Stimulated activated CD4-positive, alpha-beta T cell treated with anti-CD3 and anti-CD28 coated beads, TNF-alpha, amount 100 ng/mL, for 1 hour (primary cell): ENCODE data around the gene LGR4.

ENCODE experiments used
- DNase-seq, 3 donors: peaks; one replicate each; pipeline ENCODE4 v3.0.0-alpha.2; 2020; ENCODE audit warnings: low read depth in 3 of 3, low spot score in 1 of 3

LGR4 gene

GRCh38 chr11:27429761-27430393 is 42.7 kb downstream of the LGR4 start:
- no peak for DNase-seq

- DNase-seq, result no peak
Observed at GRCh38 chr11:27427183-27427980, 45.2 kb downstream of the LGR4 start.

GRCh38 chr11:27425814-27426213 is 46.8 kb downstream of the LGR4 start:
- no peak for DNase-seq

- no peak for DNase-seq
Observed at GRCh38 chr11:27423125-27423524, 49.5 kb downstream of the LGR4 start.

DNA sequence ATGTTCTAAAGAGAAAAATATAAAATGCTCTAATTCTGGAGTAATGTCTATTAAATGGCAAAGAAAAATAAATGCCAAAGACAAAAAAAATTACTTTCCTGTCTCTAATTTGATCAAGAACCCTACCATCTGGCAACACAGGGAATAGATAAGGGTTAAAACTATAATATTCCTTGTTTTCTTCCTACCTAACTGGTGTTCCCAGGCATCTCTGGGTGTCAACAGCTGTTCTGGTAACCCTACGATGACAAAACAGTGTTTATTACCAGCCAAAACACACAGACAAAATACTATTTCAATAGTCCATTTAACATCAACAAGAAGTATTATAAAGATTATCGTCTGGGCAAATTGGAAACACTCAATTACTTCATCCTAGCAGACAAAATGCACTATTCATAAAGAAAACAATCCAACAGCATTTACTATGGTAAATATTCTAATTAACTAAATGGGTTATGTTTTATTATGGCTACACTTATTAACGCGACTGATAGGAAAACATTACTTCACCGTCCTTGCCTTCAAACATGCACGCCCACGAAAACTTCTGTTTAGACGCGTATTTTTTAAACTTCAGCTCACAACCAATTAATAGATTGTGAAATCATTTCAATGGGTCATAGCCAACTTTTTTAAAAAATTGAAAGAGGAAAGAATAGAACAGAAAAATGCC is 50.6 kb downstream of the LGR4 start:
- no peak for DNase-seq

DNA sequence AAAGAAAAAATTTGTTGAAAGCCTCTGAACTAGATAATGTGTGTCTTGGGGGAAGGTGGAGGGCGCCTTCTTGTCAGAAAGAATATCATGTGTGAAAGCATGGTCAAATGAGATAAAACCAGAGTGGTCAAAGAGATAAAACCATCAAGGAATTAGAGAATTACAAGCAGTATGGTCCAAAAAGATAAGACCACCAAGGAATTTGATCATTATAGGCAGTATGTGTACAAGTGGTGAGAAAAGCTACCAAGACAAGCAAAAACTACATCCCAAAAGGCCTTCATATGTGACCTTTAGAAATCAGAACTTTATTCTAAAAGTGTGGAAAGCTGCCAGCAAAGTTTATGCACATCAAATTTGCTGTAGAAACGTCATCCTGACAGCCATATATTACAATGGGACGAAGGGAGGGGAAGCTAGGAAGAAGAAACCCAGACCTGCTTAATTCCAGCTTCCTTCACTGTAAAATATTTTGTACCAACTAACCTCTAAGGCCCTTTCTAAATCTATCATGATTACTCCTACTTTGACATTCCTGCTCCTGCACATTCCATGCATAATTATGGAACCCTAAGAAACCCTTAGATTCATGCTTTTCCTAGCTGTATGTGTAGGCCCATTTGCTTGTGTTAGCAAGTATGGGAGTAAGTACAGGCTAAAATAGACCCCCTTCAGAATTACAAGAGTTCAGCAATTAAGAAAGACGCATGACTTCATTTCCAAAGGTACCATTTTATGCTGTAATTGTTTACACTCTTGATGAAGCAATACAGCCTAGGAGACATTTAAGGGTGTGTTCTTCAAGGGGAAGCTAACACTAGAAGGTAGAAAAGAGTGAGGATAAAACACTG is 51.6 kb downstream of the LGR4 start:
- no peak for DNase-seq

- no peak for DNase-seq
Observed at GRCh38 chr11:27420217-27420616, 52.4 kb downstream of the LGR4 start.

DNA sequence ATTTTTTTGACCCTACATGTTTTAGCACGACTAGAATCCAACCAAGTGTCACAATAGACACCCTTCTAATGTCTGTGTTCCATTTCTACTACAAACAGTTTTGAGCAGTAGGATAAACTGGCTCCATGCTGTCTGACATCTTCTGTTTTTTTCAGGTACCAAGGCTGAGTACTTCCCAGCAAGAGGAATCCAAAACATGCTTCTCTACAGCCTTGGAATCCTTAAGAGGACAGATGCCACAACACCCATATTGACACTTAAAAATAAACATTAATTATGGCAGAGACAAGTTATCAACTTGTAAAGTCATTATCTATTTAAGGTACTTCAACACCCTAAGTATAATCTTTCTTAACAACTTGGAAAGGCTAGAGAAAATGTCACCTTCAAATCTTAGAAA is 54.2 kb downstream of the LGR4 start:
- no peak for DNase-seq

GRCh38 chr11:27416568-27417176 is 55.9 kb downstream of the LGR4 start:
- no peak for DNase-seq

DNA sequence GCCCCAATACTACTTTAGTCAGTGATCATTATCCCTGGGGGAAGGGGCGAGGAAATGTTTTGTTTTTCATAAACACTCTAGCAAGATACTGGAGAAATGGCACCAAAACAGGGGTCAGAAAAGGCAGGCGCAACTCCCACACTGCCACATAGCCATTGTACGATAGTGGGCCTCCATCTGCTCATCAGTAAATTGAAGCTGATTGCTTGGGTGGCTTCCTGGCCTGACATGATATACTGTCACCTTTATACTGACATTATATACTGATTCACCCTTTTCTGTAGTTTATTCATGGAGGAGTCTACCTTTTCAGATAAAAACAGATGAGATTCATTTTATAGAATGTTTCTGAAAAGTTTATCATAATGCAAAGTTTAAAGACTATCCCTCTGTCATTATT is 57.9 kb downstream of the LGR4 start:
- DNase-seq, result no peak

- no peak for DNase-seq
Observed at GRCh38 chr11:27413218-27413617, 59.4 kb downstream of the LGR4 start.

DNA sequence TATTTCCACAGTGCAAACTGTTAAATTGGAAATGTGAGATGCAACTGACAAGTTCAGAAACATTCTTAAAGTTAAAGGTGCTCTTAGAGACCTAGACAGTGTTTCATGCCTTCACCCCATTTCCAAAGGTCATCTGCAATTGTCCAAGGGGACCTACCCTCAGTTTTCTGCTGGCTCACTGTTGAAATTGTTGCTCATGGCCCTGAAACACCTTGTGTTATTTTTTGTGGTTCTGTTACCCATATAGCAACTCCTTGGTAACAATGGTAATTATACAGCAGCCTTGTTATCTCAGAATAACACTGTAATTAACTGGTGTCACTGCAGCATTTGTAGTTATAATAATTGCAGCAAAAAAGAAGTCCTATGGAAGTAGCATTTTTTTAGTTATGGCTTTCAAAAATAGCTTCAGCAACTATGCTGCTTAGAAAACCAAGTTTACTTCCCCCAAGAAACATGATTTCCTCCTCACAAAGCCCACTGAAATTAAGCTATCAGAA is 60.3 kb downstream of the LGR4 start:
- no peak for DNase-seq

GRCh38 chr11:27411328-27411727 is 61.3 kb downstream of the LGR4 start:
- DNase-seq, result no peak

DNA sequence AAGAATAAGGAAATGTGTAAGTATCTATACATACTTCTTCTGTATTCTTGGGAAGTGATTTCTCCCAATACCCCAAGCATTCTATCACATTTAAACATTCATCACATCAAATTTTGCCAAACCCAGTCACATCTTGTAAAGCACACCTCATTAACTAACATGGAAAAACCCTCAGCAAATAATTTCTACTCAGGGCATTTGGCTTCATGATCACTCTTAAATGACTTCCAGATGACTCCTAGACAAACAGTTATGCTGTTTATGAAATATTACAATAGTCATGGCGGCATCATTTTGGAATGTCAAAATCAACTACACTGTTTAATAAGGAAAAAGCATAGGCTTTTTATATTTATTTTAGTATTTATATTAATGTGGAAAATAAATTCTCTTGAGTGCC is 62.3 kb downstream of the LGR4 start:
- no peak for DNase-seq

GRCh38 chr11:27409742-27410141 is 62.8 kb downstream of the LGR4 start:
- DNase-seq, result no peak

DNA sequence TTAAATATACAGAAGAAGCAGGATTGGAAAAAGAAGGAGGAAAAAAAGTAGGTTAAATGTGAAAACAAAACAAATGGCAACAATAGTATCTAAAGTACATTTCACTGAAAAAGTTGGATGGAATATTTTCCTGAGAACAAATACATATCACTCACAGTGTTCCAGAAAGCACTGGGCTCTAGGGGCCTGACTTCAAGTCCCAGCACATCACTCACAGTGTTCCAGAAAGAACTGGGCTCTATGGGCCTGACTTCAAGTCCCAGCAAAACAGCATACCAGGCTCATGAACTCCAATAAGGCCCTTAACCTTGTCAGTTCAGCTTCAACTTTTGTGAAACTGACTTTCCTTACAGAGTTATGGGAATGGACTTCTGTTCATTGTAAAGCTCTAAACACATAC is 63.5 kb downstream of the LGR4 start:
- no peak for DNase-seq

DNA sequence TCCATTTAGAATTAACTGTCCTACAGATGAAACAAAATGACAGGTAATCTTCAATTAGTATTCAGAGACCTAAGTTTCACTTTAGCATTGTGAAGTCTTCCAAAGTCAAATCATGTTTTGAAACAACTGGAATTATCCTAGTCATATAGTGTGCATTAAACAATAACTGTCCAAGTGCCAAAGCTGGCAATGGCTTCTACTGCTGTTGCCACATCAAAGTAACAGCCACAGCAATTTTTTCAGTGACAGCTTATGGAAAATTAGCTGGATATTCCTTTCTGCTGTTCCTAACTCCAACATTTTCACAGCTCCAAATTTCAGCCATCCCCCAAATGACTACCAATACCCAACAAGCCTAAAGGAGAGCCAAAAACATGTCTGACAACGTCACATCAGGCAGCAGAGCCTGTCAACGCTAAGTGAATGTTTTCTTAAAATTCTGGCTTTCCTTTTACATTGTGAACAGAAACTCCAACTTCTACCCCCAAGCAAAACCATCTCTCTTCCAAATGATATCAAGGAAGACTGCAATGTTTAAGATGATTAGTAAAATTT is 64.3 kb downstream of the LGR4 start:
- no peak for DNase-seq

GRCh38 chr11:27406498-27407354 is 65.9 kb downstream of the LGR4 start:
- no peak for DNase-seq

GRCh38 chr11:27405134-27405533 is 67.5 kb downstream of the LGR4 start:
- DNase-seq, result no peak

- no peak for DNase-seq
Observed at GRCh38 chr11:27404427-27404826, 68.2 kb downstream of the LGR4 start.
